M059J (cell line): ENCODE results near the gene RAB30. TPM values are rescaled to one million over a fixed set of nuclear protein-coding genes. Genes with fewer than 3 reads are reported as not detected.
A peak's percentile ranks its signal among the peaks of the same experiment; 100 is the strongest.

Experiments
- DNase-seq: peaks from one replicate; pipeline ENCODE4 v3.0.0-alpha.2; 2012; ENCODE audit warnings: low read depth
- total RNA-seq: library from RNA; depleted of rRNA; stranded (reverse); fragments of >200 nt; shearing (Covaris generic); gene quantifications from 2 replicates; pipeline ENCODE4 v1.2.3, GENCODE V29; 2014

Gene RAB30
- total RNA-seq, 1 experiment from 2014 or later = 12.2 TPM

DNA sequence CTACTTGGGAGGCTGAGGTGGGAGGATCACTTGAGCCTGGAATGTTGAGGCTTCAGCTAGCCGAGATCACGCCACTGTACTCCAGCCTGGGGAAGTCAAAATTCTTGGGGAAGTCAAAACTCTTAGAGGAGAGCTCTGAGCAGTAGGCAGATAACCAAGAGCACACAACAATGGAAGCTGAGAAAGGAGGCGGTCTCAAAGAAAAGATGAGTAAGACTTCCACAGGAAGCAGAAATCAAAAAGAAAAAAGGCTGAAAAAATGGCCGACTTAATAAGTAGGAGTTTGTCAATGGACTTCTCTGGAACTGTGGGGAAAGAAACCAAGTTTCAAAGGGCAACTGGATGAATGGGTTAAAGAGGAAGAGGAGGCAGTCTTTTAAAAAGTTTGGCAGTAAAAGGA lies 32.1 kb downstream of the RAB30 start:
- DNase-seq = no peak

DNA sequence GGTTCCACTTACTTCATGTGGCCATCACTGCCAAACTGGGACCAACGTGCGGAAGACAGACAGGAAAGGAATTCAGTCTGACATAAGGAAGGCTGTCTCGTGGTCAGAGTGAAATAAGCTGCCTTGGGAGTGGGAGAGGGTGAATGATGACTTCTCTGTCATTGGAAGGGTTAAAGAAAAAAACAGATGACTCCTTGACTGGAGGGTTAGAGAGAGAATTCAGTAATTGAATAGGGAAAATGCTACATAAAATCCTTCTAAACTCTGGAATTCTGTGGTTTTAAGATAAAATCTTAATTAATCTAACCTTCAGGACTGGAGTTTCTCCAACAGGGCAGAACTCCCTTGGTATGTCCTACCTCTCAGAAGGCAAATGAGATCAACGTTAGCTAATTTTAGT lies 33.8 kb downstream of the RAB30 start:
- DNase-seq = peak; percentile 77

DNA sequence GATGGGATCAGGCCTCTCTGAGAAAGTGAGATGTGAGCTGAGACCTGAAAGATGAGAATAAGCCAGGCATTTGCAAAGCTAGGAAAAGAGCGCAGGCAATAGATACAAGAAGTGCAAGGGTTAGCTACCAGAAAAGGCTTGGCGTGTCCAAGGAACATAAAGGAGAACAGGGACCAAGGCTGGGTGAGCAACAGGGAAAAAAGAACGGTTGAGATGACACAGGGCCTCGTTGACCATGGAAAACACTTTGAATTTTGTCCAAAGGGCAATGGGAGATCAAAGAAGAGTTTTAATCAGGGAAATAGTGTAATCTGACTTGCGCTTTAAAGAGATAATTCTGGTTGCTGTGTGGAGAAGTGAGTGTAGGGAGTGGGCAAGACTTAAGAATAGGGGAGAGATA lies 35.0 kb downstream of the RAB30 start:
- no peak for DNase-seq

DNA sequence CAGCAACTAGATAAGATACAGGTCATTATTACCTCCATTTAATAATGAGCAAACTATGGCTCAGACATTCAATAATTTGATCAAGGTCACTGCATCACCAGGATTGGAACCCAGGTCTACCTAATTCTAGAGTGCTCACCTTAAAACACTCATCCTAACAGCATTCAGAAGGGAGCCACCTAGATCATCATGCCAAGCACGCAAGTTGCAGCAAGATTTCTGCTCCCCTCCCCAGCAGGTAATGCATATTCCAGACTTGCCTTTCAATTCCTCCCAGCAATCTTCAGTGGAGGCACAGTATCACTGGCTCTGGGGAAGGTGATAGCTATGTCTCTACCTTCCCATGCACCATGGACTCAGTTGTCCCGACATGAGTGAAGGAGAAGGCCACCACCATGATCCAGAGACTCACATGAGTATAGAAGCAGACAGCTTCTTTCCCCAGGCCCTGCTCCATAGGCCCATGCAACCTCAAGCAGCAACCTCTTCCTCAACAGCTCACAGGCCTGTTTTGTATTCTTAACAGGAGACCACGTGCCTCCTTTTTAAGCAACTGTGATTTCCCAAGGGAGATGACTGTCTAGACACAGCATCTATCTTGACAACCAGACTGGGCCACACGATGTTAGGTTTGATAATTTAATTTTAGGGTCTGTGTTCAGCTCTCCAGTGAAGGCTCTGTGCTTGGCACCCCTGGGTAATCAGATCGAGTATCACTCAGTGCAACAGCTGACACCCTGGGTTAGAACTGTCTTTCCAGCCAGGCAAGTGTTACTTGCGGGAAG lies 36.4 kb downstream of the RAB30 start:
- no peak for DNase-seq

DNA sequence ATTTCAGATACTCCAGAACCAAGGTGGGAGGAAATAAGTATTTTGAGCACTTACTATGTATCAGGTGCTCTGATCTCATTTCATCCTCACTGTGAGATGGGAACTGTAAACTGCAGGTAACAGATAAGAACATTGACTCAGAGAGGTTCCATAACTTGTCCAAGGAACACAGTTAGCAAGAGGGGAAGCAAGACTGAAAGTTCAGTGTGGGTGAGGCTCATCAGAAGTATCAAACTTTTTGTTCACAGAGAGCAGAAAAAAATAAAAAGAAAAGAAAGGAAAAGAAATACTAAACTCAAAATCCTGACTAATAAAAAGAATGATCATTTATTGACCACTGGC lies 37.1 kb downstream of the RAB30 start:
- DNase-seq = no peak

DNA sequence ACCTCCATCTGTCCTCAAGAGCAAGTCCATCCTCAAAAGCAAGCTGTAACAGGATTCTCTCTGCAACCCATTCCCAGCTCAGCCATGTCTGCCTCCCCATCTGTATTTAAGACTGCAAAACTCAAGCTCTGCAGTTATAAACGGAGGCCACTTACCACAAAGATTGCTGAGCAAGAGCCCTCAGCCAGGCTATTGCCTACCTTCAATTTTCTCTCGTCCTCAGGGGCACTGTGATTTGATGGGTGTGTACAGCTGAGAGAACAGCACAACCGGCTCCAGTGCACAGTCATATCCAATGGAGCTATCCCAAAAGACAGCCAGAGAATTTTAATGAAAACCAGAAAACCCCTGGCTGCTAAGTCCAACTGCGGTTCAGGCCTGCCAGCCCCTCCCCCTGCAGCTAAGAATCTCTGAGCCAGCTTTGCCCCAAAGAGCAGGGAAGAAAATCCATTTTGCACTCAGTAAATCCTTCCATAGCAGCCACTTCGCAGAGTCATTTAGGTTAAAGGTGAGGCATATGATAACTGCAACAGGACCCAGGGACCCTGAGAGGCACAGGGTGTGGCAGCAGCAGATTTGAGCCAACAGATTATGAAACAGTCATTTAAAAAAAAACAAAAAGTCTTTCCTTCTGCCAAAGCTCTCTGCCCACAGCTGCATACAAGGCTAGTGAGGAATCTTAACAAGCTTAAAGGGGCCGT lies 37.6 kb downstream of the RAB30 start:
- peak; percentile 79 for DNase-seq

DNA sequence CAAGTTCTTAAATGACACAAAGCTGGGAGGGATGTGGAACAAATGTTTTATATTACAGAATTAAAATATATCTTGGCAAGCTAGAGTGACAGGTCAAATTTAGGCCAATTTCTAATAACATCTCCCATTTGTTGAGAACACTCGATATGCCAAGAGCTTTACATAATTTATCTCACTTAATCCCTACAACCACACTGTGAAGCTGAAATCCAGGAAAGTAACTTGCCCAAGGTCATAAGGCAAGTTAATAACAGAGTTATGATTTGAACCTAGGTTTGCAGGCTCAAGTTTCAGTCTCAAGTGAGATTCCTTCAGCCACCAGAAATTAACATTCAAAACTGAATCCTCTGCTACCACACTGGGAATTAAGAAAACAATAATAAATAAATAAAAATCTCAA lies 38.3 kb downstream of the RAB30 start:
- DNase-seq = no peak

DNA sequence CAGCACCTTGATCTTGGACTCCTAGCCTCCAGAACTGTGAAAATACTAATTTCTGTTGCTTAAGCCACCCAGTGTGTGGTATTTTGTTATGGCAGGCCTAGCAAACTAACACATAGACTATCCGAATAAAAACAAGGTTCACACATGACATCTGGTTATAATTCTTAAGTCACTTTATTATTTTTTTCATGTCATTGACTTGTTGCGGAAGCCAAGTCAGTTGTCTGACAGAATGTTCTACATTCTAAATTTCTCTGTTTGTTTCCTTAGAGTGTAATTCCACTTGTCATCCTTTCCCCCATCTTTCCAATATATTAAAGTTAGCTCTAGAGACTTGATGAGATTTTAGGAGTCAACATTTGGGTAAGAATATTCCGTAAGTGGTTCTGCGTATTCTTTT lies 40.6 kb downstream of the RAB30 start:
- DNase-seq = no peak

DNA sequence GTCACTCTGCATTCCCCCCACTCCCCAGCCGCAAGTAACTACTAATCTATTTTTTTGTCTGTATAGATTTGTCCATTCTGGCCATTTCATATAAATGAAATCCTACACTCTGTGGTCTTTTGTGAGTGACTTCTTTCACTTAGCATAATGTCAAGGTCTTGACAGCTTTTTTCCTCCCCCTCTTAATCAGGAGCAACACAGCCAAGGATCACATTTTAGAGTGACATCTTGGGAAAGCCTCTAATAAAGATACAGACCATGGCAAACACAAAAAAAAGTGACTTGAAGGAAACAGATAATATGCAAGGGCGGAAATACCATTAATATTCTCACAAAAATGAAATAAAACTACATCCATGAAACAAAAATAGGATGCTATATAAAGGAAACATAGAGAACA lies 43.9 kb downstream of the RAB30 start:
- no peak for DNase-seq

DNA sequence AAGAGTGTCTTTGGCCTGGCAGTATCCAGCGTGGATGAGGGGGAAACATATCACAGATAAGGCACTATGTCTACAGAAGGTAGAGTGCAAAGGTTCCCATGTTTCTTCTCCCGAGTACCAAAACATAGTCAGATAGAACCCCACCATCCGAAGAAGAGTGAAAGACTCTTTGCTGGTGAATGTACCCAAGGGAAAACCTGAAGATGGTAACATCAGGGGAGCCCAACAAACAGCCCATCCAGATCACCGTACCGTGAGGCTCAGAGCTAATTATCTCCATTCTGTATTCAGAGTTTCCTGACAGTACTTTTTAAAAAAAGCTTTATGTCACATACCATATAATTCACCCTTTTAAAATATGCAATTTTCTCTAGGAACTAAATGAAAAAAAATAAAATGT lies 44.4 kb downstream of the RAB30 start:
- no peak for DNase-seq

DNA sequence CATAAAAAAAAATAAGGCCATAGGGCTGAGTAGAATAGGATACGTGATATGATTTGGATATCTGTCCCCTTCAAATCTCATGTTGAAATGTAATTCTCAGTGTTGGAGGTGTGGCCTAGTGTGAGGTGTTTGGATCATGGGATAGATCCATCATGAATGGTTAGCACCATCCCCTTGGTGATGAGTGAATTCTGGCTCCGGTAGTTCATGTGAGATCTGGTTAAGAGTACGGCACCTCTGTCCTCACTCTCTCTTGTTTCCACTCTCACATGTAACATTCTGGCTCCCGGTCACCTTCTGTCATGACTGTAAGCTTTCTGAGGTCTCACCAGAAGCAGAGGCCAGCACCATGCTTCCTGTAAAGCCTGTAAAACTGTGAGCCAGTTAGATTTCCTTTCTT lies 45.5 kb downstream of the RAB30 start:
- no peak for DNase-seq

DNA sequence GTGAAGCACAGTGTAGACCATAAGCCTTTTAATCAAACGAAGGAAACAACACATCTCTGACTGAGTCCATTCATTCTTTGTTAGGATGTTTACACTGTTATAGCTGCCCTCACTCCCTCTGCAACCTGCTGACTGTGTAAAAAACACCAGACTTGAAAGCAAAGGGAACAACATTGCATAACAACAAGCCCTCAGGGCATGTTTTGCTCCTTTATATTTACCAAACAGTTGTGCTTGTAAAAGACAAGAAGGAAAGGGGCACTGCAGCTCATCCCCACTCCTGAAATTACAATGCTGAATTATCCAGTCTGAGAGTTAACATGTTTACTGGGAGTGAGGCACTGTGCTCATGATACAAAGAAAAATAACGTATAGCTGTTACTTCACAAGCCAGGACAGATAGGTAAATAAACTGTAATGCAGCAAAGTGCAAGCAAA lies 46.4 kb downstream of the RAB30 start:
- DNase-seq = peak; percentile 83

DNA sequence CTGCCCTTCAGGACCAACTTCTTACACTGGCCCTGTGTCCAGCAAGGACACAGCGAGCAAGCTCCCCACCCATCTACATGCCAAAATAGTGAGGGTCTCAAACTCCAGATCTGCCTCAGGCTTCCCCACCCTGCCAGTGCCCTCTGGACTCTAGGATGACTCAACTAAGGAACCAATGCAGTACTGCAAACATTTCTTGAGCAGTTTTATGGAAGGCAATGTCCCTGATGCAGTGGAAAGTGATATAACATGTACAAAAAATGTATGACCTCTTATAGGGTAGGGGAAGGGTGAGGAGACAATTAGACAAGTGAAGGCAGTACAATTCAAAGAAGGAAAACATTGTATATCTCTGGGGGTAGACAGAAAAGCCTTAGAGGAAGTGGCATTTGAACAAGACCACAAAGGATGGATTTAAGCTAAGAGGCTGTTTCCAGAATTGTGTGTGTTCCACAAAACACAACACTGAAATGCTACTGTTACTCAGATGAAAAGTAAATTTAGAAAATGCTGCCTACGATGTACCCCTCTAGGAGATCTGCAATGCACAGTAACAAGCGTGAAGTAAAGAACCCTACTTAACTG lies 47.3 kb downstream of the RAB30 start:
- no peak for DNase-seq

DNA sequence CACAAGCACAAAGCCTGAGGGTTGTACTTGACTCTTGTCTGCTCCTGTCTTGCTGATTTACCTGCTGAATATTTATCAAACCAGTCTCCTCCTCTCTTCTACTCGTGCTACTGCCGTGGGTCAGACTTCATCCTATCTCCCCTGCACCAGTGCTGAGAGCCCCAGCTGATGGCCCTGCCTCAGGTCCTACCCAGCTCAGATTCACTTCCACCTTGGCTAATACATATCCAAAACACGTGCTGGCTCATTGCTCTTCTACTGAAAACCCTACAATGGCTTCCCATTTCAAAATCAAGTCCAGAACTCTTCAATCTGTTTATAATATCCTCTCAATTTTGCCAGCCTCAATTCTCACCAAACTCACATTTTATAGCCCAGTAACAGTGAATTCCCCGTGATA lies 48.3 kb downstream of the RAB30 start:
- no peak for DNase-seq

DNA sequence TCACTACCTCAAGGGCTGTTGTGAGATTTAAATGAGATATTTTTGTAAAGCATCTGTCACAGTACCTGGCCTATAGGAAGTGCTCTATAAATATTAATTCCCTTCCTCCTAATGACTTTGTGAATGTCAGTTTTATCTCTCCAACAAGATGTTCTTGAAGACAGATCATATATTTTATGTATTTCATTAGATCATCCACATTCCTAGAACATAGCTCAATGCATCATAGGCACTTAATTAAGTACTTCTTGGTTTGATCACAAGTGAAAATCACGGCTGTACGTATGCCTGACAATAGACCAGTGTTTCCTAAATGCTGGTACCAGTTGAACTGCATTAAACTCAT lies 49.9 kb downstream of the RAB30 start:
- no peak for DNase-seq

DNA sequence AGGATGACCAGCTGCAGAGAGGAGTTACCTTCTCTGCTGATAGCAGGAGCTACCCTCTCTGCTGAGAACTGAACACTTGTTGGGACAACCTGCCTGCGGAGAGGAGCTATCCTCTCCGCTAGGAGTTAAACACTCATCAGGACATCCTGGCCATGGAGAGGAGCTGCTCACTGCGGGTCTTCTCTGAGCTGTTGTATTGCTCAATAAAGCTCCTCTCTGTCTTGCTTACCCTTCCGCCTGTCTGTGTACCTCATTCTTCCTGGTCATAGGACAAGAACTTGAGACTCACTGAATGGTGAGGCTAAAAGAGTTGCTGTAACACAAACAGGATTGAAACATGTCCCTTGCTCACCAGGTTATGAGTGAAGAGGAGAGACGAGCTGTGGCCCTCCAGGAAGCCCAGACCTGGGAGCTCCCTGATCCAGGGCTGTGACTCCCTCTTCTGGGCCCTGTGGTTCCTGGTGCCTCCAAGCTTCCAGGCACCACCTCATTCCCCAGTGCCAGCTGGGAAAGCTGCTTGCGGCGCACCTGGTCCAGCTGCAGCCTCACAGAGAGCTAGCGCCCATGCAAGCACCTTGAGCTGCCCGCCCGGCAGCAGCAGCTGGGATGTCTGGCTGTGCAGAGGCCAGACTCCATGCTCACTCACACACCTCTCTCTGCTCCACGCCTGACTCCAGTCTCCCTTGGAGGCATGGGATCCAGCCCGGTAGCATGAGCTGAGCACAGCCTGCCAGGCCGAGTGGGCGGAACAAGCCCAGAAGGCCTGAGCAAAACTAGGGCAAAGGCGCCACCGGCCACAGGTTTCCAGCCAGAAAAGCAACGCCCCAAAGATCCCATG lies 50.5 kb downstream of the RAB30 start:
- DNase-seq = no peak

DNA sequence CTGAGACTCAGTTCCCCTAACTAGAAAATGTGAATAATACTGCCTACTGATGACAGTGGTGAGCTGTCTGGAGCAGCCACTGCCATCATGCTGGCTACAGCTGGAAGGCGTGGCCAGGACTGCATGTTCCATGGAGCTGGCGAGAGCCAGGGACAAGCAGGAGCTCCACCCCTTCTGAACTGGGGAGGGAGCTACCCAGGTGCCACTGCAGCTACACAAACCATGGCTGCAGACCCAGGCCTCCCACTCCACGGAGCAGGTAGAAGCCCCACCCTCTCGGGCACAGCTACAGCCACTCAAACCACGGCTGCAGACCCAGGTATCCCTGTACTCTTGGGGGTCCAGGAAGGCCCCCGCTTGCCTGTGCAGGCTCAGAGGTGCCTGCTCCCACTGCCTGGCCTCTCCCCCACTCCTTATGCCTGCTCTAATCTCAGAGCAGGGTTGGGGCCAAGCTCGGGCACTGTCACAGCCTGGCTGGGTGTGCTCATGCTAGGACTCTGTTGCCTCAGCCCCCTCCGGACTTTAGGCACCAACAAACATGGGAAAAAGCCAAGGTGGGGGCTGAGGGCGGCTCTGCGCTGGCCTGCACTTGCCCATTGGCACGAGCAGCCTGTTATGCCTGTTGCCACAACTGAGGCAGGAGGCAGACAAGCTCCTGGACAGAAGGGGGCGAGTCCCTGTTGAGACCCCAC lies 51.7 kb downstream of the RAB30 start:
- DNase-seq = no peak

DNA sequence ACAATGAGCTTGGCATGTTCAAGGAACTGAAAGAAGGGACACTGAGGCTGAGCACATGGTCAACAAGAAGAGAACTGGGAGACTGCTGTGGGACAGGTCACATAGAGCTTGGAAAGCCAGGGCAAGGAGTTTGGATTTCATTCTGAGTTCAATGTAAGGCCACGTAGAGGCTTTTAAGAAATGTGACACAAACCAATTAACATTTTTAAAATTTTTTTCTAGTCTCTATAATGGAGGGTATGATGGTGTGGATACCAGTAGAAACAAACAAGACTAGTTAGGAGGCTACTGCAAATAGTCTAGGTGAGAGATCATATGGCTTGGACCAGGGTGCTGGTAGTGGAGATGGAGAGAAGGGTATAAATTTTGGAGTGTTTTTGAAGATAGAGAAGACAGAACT lies 56.7 kb downstream of the RAB30 start:
- DNase-seq = peak; percentile 28

DNA sequence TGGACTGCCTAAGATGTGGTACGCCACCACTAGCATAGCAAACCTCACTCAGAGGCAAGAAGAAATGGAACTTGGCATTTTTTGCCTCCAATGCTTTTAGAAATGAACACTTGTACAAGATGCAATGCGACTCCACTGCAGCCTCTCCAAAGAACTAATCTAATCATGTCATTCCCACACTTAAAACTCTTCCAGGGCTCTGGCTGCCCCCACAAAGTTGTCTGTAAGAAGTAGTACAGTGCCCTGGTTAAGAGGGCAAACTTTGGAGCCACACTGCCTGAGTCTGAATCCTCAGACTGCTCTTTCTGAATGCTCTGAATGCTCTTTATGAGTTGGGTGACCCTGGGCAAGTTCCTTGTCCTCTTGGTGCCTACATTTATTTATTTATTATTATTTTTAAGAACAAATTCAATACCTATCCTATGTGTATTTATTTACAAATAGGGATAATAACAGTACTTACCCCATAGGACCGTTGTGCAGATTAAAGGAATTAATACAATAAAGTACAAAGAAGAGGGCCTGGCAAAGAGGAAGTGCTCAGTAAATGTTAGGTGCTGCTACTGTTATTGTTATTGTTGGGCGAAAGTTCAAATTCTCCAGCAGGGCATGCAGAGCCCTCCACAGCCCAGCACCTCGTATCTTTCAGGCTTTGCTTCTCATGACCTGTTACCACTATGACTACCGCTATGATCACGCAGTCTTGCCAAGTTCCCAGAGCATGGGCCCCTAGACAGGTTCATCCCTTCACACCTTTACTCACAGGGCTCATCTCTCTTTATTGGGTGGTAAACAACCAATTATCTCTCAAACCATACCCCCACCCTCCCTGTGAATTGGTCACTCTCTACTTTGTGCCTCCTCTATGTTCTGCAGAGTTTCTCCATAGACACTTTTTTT lies 59.3 kb downstream of the RAB30 start:
- DNase-seq = no peak

DNA sequence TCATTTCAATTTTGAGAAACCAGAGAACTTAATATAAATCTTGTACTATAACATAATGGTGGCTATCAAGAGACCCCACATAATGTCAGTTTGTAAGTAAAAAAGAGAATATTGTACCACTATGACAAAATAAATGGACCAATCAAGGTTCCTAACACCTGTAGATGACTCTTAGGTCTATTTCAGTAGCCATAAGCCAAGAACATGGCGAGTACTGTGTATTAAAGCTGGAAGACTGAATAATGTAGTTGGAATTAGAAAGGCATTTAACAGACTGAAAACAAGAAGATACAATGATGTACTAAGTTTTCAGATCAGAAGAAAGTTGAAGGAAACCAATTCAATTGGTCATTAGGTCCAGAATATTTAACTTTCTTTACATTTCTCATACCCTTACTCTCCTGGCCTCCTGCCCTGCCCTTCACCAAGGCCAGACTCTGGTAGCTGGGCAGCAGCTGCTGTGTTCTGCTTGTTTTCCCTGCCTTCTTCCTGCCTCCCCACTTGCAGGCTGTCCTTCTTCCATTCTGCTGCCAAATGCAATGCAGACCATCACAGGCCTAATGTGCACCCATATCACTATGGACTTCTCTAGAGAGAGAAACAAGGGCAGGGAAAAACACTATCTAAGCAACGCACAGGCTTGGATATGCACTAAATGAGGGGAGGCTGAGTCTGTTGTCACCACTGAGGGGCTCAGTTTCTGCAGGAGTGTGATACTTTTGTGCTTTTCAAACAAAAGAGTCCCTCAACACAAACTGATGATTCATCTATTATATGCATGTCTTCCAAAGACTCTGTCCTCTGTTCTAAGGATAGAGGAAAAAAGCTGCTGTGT lies 60.1 kb downstream of the RAB30 start:
- DNase-seq = peak; percentile 33
